Astrocyte (in vitro differentiated cells and primary cell): ENCODE measurements around the gene DCP2.

Experiments
- CTCF ChIP-seq: IDR thresholded peaks from 2 replicates; pipeline ENCODE4 v1.5.1; 2011; ENCODE audit warnings: low read depth, mild to moderate bottlenecking, inconsistent platforms, low read length, moderate library complexity; ENCODE audit not compliant: insufficient read depth
- EZH2 ChIP-seq: IDR thresholded peaks from 2 replicates; pipeline ENCODE4 v1.6.1; 2012; ENCODE audit warnings: mild to moderate bottlenecking, low read length, inconsistent platforms; ENCODE audit not compliant: insufficient read depth

GRCh38 chr5:113048931-113049330 lies 72.3 kb downstream of the DCP2 start:
- no peak for TF ChIP-seq EZH2
- TF ChIP-seq CTCF: no peak
